GM23338 (cell line): Measurements from ENCODE around the gene VANGL1. TPM values are rescaled to one million over a fixed set of nuclear protein-coding genes. Genes with fewer than 3 reads are reported as not detected.

Source experiments
- ATAC-seq: fragments of 200-7000 bp; cut with Tn5 transposase; 3 replicates; pipeline ENCODE4 v1.9.1; 2020
- DNase-seq: peaks from one replicate; pipeline ENCODE4 v3.0.0-alpha.2; 2015; ENCODE audit warnings: low spot score
- H2AFZ ChIP-seq: fragments of 200-600 bp; sonication (generic); 2 replicates; pipeline ENCODE4 v1.8.0; 2016; ENCODE audit warnings: antibody characterized with exemption, mild to moderate bottlenecking, moderate library complexity
- H3F3A ChIP-seq: fragments of 200-600 bp; sonication (generic); replicated peaks from 2 replicates; pipeline ENCODE4 v1.8.0; 2017; ENCODE audit warnings: antibody characterized with exemption, mixed run types, low read depth
- H3K27ac ChIP-seq: fragments of 200-600 bp; sonication (generic); 2 replicates; pipeline ENCODE4 v1.6.1; 2016; ENCODE audit warnings: low read depth
- H3K27me3 ChIP-seq: fragments of 200-600 bp; sonication (generic); 2 replicates; pipeline ENCODE4 v1.8.0; 2016; ENCODE audit warnings: mild to moderate bottlenecking, mixed run types, moderate library complexity; ENCODE audit not compliant: insufficient read depth
- H3K36me3 ChIP-seq: fragments of 200-600 bp; sonication (generic); 2 replicates; pipeline ENCODE4 v1.8.0; 2016; ENCODE audit warnings: mild to moderate bottlenecking; ENCODE audit not compliant: insufficient read depth
- H3K4me1 ChIP-seq: fragments of 200-600 bp; sonication (generic); 2 replicates; pipeline ENCODE4 v1.8.0; 2016; ENCODE audit warnings: mild to moderate bottlenecking, moderate library complexity; ENCODE audit not compliant: insufficient read depth
- H3K4me2 ChIP-seq: fragments of 200-600 bp; sonication (generic); 2 replicates; pipeline ENCODE4 v1.7.1; 2017; ENCODE audit warnings: mixed run types
- H3K4me3 ChIP-seq: fragments of 200-600 bp; sonication (generic); 2 replicates; pipeline ENCODE4 v1.6.1; 2016; ENCODE audit warnings: mixed run types
- H3K79me2 ChIP-seq: fragments of 200-600 bp; sonication (generic); replicated peaks from 2 replicates; pipeline ENCODE4 v1.8.0; 2017; ENCODE audit warnings: mild to moderate bottlenecking; ENCODE audit not compliant: insufficient read depth
- H3K9me2 ChIP-seq: fragments of 200-600 bp; sonication (generic); 2 replicates; pipeline ENCODE4 v1.8.0; 2017; ENCODE audit not compliant: insufficient read depth
- H4K20me1 ChIP-seq: fragments of 200-600 bp; sonication (generic); replicated peaks from 2 replicates; pipeline ENCODE4 v1.8.0; 2017; ENCODE audit warnings: mild to moderate bottlenecking; ENCODE audit not compliant: insufficient read depth
- H3K27ac Mint-ChIP-seq: 2 replicates; pipeline ENCODE4 v1.8.0; 2020; ENCODE audit warnings: inconsistent platforms, mild to moderate bottlenecking, moderate library complexity, mixed read lengths
- H3K27me3 Mint-ChIP-seq: 3 replicates; pipeline ENCODE4 v1.8.0; 2022; ENCODE audit warnings: low read depth, mild to moderate bottlenecking, moderate library complexity, mixed read lengths, inconsistent platforms; ENCODE audit not compliant: insufficient read depth, poor library complexity
- H3K36me3 Mint-ChIP-seq: 3 replicates; pipeline ENCODE4 v1.8.0; 2021; ENCODE audit warnings: low read depth, mild to moderate bottlenecking, inconsistent platforms, moderate library complexity, mixed read lengths
- H3K4me1 Mint-ChIP-seq: 3 replicates; pipeline ENCODE4 v1.8.0; 2020; ENCODE audit warnings: mild to moderate bottlenecking, inconsistent platforms, mixed read lengths
- H3K4me3 Mint-ChIP-seq: 3 replicates; pipeline ENCODE4 v1.8.0; 2021; ENCODE audit warnings: moderate library complexity, mild to moderate bottlenecking, inconsistent platforms, mixed read lengths
- H3K9me3 Mint-ChIP-seq: 3 replicates; pipeline ENCODE4 v1.8.0; 2020; ENCODE audit warnings: moderate library complexity, mild to moderate bottlenecking, inconsistent platforms, mixed read lengths
- CREB1 ChIP-seq: fragments of 250-450 bp; sonication (Bioruptor Pico); IDR thresholded peaks from 2 replicates; pipeline ENCODE4 v1.5.0; 2020; ENCODE audit warnings: low read depth, mild to moderate bottlenecking, moderate library complexity
- EZH2phosphoT487 ChIP-seq: fragments of 200-600 bp; sonication (generic); IDR thresholded peaks from one replicate; pipeline ENCODE4 v1.8.1; 2018; ENCODE audit warnings: antibody characterized with exemption; ENCODE audit not compliant: unreplicated experiment
- JUNB ChIP-seq: IDR thresholded peaks from one replicate; pipeline ENCODE4 v1.6.1; 2016; ENCODE audit warnings: antibody characterized with exemption; ENCODE audit not compliant: unreplicated experiment
- NANOG ChIP-seq: IDR thresholded peaks from 2 replicates; pipeline ENCODE4 v1.6.1; 2016; ENCODE audit warnings: antibody characterized with exemption, borderline replicate concordance
- POLR2AphosphoS5 ChIP-seq: IDR thresholded peaks from 2 replicates; pipeline ENCODE4 v1.6.1; 2016; ENCODE audit warnings: antibody characterized with exemption, low read depth
- ZNF114 ChIP-seq: fragments of 250-450 bp; sonication (Bioruptor Pico); IDR thresholded peaks from 2 replicates; pipeline ENCODE4 v1.5.0; 2020; ENCODE audit warnings: mild to moderate bottlenecking, moderate library complexity
- ZNF462 ChIP-seq: fragments of 250-450 bp; sonication (Bioruptor Pico); IDR thresholded peaks from 2 replicates; pipeline ENCODE4 v1.5.0; 2020; ENCODE audit warnings: mild to moderate bottlenecking, moderate library complexity
- polyA plus RNA-seq: library from polyadenylated mRNA; unstranded; fragments of >200 nt; fragmentation: Nextera tagmentation; extraction: Ambion mirVana; gene quantifications from 2 replicates; pipeline ENCODE4 v1.2.1, GENCODE V29; 2016
- total RNA-seq: library from RNA; depleted of rRNA; stranded (reverse); fragments of >200 nt; shearing (Covaris generic); gene quantifications from 2 replicates; pipeline ENCODE4 v1.2.3, GENCODE V29; 2014
- TF ChIP-seq, protein P1 (sequence below): IDR thresholded peaks from one replicate; pipeline ENCODE4 v1.6.1; 2018; ENCODE audit warnings: antibody characterized with exemption; ENCODE audit not compliant: unreplicated experiment
- TF ChIP-seq, protein P2 (sequence below): IDR thresholded peaks from 2 replicates; pipeline ENCODE4 v1.6.1; 2016; ENCODE audit warnings: antibody characterized with exemption

The VANGL1 gene
- total and polyA plus RNA-seq, 2 experiments from 2014 or later, result 4.4 to 14.4 TPM

- H3K27ac Mint-ChIP-seq, result no peak overlapping the region
- peaks cover 15% of the 10 kb centered on the region for H3K36me3 Mint-ChIP-seq
- H3K27me3 ChIP-seq, result no peaks in the 10 kb centered on the region
These were observed 39.0 kb downstream of the VANGL1 start for GRCh38 chr1:115680730-115681111.

More at GRCh38 chr1:115680730-115681111, 39.0 kb downstream of the VANGL1 start:
- Histone ChIP-seq H3K9me2 (no peaks in the 10 kb centered on the region), H3F3A (no peaks in the 10 kb centered on the region), H3K27ac (no peak overlapping the region), H3K36me3 (peaks cover 5% of the 10 kb centered on the region; the same call in 1 of the 2 replicates), H2AFZ (no peak overlapping the region), H3K79me2 (peaks cover 6% of the 10 kb centered on the region; the same call in 1 of the 2 replicates), H3K4me1 (no peaks in the 10 kb centered on the region), H3K4me3 (no peak overlapping the region), H3K4me2 (no peak overlapping the region), H4K20me1 (0 out of 2 replicates have a peak, but pooled peaks cover 4% of the 10 kb centered on the region)
- ATAC-seq (no peak), DNase-seq (no peak)
- TF ChIP-seq POLR2AphosphoS5 (no peak), CREB1 (no peak), JUNB (no peak), ZNF114 (CRISPR knock-in tag) (no peak), ZNF462 (no peak), NANOG (no peak), EZH2phosphoT487 (no peak)
- TF ChIP-seq, protein P1, sequence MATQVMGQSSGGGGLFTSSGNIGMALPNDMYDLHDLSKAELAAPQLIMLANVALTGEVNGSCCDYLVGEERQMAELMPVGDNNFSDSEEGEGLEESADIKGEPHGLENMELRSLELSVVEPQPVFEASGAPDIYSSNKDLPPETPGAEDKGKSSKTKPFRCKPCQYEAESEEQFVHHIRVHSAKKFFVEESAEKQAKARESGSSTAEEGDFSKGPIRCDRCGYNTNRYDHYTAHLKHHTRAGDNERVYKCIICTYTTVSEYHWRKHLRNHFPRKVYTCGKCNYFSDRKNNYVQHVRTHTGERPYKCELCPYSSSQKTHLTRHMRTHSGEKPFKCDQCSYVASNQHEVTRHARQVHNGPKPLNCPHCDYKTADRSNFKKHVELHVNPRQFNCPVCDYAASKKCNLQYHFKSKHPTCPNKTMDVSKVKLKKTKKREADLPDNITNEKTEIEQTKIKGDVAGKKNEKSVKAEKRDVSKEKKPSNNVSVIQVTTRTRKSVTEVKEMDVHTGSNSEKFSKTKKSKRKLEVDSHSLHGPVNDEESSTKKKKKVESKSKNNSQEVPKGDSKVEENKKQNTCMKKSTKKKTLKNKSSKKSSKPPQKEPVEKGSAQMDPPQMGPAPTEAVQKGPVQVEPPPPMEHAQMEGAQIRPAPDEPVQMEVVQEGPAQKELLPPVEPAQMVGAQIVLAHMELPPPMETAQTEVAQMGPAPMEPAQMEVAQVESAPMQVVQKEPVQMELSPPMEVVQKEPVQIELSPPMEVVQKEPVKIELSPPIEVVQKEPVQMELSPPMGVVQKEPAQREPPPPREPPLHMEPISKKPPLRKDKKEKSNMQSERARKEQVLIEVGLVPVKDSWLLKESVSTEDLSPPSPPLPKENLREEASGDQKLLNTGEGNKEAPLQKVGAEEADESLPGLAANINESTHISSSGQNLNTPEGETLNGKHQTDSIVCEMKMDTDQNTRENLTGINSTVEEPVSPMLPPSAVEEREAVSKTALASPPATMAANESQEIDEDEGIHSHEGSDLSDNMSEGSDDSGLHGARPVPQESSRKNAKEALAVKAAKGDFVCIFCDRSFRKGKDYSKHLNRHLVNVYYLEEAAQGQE, result no peak
- TF ChIP-seq, protein P2, sequence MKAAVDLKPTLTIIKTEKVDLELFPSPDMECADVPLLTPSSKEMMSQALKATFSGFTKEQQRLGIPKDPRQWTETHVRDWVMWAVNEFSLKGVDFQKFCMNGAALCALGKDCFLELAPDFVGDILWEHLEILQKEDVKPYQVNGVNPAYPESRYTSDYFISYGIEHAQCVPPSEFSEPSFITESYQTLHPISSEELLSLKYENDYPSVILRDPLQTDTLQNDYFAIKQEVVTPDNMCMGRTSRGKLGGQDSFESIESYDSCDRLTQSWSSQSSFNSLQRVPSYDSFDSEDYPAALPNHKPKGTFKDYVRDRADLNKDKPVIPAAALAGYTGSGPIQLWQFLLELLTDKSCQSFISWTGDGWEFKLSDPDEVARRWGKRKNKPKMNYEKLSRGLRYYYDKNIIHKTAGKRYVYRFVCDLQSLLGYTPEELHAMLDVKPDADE, result no peak
- Mint-ChIP-seq H3K4me1 (peaks cover 10% of the 10 kb centered on the region), H3K9me3 (no peaks in the 10 kb centered on the region), H3K4me3 (no peak overlapping the region), H3K27me3 (peaks cover 4% of the 10 kb centered on the region)
